Frontal cortex (tissue), 4 donors: ENCODE measurements around the gene RAB30. TPM values are rescaled to one million over a fixed set of nuclear protein-coding genes. Genes with fewer than 3 reads are reported as not detected.
"Not testable (repeated sequence)": the region's sequence is repeated elsewhere in the genome, so short reads cannot be mapped to it uniquely, and the experiment has no call there.

Source experiments
- DNase-seq, 2 donors: peaks; one replicate each; pipeline ENCODE4 v3.0.0; 2012; ENCODE audit warnings: low spot score in 2 of 2
- FAIRE-seq: peaks from 2 replicates; lab custom pipeline; 2012; peaks lifted over from hg19 to GRCh38; lab: Jason Lieb, UNC
- total RNA-seq: library from RNA; depleted of rRNA; stranded (reverse); fragments of >200 nt; gene quantifications from one replicate; pipeline ENCODE4 v1.2.3, GENCODE V29; 2014
- donor health status: control.
- donor health status: control.
- donor health status: control.

The RAB30 gene
- total RNA-seq, 1 donor from 2014 or later, result 41.2 TPM

DNA sequence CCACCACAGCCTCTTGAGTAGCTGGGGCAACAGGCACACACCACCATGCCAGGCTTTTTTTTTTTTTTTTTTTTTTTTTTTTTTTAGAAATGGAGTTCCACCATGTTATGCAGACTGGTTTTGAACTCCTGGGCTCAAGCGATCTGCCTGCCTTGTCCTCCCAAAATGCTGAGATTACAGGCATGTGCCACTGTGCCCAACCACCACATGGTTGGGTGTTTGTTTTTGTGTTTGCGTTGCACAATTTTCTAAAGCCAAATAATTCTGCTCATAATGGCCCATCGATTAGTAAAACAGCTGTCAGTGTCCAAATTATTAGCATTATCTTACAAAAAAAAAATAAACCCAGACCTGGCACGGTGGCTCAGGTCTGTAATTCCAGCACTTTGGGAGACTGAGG, 104.3 kb downstream of the RAB30 start:
- FAIRE-seq, result no peak
- DNase-seq, result no peak

DNA sequence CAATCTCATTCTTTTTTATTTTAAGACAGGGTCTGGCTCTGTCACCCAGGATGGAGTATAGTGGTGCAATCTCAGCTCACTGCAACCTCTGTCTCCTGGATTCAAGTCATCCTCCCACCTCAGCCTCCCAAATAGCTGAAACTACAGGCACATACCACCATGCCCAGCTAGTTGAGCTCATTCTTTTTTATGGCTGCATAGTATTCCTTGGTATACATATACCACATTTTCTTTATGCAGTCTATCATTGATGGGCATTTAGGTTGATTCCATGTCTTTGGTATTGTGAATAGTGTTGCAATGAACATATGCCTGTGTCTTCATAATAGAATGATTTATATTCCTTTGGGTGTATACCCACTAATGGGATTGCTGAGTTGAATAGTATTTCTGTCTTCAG, 109.7 kb downstream of the RAB30 start:
- not testable (repeated sequence) for FAIRE-seq

DNA sequence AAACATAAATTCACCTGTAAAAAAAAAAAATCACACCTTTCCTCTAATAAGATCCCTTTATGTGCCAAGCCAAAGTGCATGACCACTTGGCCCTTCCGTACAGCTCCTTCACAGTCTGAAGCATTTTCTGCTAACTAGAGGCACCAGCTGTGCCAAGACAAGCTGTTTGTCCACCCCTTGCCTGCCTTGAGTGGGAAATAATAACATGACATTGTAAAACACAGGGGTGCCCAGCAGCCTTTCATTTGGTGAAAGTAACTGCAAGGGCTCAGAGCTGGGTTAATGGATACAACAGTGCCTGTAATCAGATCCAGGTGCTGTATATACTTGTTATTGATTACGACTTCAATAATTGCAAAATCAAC, 110.9 kb downstream of the RAB30 start:
- DNase-seq (no peak), FAIRE-seq (no peak)

More for the DNA sequence above, 109.7 kb downstream of the RAB30 start:
- not testable (repeated sequence) for DNase-seq

DNA sequence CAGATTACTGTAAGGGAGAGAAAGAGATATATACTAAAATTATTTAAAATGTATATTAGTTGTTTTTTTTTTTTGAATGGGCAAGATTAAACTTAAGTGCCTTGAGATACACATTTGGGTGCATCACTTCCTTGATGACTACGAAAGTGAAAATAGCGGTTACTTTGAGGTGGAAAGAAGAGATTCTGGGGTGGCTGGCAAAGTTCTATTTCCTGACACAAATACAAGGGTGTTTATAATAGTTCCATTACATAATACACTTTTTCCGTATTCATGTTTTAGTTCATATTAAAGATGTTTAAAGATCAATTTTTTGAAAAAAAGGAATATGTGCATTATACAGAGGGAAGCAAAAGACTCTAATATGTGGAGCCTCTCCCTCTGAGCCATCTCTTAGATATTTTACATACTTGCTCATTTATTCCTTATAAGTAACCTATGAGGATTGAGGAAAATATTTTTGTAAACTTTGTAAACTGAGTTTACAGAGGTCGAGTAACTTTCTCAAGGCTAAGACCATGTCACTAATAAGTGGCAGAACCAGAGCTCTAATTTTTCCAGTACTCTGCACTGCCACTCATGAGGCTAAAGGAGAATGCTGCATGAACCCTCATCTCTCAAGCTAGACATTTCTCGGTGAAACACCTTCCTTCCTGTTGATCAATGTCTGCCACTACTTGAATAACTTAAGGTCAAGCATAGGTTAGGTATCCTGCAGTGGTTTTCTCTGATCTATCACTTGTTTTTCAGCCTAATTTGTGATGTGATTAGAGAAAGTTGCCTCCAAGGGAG, 111.5 kb downstream of the RAB30 start:
- FAIRE-seq (no peak), DNase-seq (no peak)

DNA sequence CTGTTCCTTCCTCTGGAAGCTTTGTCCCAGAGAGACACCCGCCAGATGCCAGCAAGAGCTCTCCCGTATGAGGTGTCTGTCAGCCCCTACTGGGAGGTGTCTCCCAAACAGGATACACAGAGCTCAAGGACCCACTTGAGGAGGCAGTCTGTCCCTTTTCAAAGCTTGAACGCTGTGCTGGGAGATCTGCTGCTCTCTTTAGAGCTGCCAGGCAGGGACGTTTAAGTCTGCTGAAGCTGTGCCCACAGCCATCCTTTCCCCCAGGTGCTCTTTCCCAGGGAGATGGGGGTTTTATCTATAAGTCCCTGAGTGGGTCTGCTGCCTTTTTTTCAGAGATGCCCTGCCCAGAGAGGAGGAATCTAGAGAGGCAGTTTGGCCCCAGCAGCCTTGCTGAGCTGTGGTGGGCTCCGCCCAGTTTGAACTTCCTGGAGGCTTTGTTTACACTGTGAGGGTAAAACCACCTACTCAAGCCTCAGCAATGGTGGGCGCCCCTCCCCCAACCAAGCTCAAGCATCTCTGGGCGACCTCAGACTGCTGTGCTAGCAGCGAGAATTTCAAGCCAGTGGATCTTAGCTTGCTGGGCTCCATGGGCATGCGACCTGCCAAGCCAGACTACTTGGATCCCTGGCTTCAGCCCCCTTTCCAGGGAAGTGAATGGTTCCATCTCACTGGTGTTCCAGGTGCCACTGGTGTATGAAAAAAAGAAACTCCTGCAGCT, 115.8 kb downstream of the RAB30 start:
- FAIRE-seq, DNase-seq: not testable (repeated sequence)

DNA sequence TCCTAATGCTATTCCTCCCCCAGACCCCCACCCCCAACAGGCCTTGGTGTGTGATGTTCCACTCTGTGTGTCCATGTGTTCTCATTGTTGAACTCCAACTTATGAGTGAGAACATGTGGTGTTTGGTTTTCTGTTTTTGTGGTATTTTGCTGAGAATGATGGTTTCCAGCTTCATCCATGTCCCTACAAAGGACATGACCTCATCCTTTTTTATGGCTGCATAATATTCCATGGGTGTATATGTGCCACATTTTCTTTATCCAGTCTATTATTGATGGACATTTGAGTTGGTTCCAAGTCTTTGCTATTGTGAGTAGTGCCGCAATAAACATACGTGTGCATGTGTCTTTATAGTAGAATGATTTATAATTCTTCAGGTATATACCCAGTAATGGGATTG, 121.2 kb downstream of the RAB30 start:
- not testable (repeated sequence) for FAIRE-seq, DNase-seq

DNA sequence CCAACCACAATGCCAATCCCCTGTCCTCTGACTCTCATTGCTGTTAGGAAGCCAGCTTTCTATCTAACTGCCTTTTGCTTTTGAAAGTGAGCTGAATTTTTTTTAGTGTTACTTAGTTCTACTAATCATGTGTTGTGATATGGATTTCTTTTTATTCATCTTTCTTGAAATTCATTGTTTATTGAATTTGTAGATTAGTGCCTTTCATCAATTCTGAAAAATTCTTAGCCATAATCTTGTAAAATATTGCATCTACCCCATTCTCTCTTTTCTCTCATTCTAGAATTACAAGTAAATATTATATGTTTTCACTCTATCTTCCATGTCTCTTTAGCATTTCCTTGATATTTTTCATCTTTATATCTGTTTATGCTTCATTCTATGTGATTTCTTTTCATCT, 122.3 kb downstream of the RAB30 start:
- DNase-seq, result no peak
- FAIRE-seq, result no peak

DNA sequence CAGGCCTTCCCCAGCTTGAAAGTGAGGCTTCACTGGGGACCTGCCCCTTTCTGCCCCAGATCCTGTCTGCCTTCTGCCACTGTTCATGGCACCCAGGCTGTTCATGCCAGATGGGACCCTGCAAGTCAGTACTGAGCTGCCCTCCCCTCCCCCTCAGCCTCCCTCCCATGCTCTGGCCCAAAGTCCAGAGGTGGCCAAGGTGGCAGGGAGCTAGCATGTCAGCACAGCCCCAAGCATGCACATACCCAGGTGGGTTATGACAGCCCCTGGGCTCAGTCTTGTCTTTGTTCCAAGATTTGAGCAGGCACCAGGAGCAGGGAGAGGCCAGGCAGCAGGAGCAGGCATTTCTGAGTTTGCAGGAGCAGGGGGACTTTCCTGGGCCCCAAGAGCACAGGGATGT, 126.0 kb downstream of the RAB30 start:
- no peak for DNase-seq
- FAIRE-seq, result no peak

DNA sequence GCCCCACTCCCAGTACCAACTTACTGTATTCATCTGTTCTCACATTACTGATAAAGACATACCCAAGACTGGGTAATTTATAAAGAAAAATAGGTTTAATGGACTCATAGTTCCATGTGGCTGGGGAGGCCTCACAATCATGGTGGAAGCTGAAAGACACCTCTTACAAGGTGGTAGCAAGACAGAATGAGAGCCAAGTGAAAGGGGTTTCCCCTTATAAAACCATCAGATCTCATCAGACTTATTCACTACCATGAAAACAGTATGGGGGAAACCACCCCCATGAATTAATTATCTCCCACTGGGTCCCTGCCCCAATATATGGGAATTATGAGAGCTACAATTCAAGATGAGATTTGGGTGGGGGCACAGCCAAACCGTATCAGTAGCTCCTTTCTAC, 126.7 kb downstream of the RAB30 start:
- FAIRE-seq, DNase-seq: not testable (repeated sequence)

DNA sequence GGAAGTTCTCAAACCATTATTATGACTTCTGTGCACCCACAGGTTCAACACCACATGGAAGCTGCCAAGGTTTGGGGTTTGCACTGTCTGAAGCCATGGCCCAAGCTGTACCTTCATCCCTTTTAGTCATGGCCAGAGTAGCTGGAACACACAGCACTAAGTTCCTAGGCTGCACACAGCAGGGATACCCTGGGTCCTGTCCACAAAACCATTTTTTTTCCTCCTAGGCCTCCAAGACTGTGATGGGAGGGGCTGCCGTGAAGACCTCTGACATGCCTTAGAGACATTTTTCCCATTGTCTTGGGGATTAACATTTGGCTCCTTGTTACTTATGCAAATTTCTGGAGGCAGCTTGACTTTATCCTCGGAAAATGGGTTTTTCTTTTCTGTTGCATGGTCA, 127.5 kb downstream of the RAB30 start:
- DNase-seq (no peak), FAIRE-seq (no peak)

DNA sequence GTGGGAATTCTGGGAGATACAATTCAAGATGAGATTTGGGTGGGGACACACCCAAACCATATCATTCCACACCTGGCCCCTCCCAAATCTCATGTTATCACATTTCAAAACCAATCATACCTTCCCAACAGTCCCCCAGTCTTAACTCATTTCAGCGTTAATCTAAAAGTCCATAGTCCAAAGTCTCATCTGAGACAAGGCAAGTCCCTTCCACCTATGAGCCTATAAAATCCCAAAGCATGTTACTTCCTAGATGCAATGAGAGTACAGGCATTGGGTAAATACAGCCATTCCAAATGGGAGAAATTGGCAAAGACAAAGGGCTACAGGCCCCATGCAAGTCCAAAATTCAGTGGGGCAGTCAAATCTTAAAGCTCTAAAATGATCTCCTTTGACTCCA, 128.3 kb downstream of the RAB30 start:
- not testable (repeated sequence) for DNase-seq, FAIRE-seq

DNA sequence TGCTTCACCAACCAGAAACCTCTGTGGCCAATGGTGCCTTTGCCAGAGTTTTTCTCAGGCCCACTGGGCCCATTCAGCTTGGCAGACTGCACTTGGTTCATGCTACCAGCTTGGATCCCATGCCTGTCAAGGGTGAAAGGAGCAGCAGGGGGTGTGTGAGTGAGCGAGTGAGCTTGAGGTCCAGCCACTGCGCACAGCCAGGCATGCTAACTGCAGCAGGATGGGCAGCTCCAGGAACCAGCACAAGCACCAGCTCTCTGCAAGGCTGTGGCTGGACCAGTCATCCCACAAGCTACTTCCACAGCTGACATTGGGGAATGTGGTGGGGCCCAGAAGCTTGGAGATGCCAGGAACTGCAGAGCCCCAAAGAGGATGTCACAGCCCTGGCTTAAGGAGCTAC, 129.3 kb downstream of the RAB30 start:
- FAIRE-seq (no peak), DNase-seq (no peak)

DNA sequence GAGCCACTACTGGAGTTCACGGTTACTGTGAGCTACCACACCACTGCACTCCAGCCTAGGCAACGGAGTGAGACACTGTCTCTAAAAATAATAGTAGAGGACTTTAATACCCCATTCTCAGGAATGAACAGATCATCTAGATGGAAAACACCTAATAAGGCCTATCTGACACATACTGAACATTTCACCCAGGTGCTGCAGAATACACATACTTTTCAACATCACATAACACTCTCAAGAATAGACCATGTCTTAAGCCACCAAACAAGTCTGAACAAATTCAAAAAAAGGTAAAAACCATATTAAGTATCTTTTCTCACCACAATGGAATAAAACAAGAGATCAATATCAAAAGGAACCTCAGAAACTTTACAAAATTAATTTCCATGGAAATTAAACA, 132.2 kb downstream of the RAB30 start:
- FAIRE-seq (no peak), DNase-seq (no peak)

DNA sequence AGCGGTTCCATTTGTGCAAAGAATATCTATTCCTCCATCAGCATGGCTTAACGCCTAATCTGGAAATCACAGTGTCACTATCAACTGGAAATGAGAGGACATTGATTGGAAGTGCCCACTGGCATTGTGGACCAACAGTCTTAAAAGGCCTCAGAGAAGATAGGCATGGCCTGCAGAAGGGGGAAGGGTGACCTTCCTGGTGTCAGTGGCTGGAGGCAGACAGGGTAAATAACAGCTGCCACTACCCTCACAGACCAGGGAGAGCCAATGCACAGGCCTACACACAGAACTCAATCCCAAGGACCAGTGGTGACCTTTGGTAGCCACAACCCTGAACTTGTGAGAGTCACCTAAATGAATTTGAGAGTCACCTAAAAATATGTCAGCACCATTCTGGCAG, 134.1 kb downstream of the RAB30 start:
- FAIRE-seq (no peak), DNase-seq (no peak)

DNA sequence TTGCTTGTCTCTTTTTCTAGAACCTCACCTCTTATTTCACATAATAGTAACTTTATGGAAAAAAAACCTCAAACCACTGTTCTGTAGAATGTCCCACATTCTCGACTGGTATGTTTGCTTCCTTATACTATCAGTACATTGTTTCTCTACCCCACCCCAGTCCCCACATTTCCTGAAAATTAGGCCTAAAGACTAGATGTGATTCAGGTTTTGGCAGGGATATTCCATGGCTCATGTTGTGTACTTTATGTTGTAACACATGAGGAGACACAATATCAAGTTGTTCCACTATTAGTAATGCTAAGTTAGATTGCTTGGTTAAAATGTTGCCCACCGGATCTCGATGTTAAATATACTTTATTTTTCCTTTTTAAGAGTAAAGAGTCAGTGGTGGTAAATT, 135.4 kb downstream of the RAB30 start:
- DNase-seq (no peak), FAIRE-seq (no peak)

DNA sequence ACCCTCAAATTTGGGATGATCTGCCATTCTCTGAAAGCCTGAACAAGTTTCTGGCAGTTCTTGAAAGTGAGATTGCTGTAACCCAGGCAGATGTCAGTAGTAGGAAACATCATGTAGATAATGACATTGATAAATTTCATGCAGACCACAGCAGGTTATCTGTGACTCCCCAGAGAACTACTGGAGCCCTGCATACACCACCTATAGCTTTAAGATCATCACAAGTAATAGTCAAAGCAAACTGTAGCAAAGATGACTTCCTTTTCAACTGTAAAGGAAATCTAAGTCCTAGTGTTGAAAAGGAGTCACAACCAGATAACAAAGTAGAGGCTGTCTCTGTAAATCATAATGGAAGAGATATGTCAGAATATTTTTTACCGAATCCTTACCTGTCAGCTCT, 139.1 kb downstream of the RAB30 start:
- no peak for FAIRE-seq

DNA sequence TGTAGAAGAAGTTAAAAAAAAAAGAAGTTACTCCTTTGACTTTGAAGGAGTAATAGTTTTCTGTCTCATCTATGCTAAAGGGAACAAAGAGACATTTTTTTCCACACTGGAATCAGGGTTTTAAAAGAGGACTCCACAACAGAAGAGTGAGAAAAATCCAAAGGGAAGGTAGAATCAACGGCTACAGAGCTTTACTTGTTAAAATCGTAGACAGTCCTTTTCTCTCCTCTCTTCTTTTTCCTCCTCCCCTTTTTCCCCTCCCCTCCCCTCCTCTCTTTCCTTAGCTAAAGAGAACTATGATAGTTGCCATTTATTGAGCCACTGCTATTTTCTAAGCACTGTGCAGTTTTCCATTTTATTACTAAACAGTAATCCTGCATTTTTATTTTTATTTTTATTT, 141.0 kb downstream of the RAB30 start:
- FAIRE-seq (no peak), DNase-seq (no peak)

More for the DNA sequence above, 139.1 kb downstream of the RAB30 start:
- no peak for DNase-seq

DNA sequence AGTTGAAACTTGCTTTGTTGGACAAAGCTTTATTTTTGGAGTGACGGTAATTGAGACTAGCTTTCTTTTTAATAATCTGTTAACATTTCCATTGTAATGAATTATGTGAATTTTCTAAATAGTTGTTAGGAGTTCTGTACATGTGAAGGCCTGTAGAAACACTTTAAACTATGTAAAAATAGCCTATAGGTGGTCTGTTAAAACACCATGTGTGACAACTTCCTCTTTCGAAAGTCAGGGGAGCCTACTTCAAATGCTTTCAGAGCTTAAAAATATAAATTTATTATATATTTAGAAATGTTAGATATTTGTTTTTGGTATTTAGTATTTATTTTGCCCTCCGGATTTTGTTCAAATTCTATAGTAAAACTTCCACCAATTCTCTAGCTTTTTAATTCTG, 141.5 kb downstream of the RAB30 start:
- FAIRE-seq (no peak), DNase-seq (no peak)

DNA sequence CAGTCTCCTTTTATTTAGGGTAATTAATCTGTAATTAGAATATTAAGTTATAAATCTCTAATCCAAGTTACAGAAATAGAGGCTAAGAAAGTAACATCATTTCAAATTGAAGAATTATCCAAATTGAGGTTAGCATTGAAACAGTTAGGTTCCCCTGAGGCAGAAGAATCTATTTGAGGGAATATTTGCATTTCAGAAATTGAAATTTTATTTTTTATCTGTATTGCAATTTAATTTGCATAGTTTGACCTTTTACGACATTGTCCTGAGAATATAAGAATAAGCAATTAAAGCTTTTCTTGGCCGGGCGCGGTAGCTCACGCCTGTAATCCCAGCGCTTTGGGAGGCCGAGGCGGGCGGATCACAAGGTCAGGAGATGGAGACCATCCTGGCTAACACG, 142.6 kb downstream of the RAB30 start:
- FAIRE-seq (no peak), DNase-seq (no peak)

DNA sequence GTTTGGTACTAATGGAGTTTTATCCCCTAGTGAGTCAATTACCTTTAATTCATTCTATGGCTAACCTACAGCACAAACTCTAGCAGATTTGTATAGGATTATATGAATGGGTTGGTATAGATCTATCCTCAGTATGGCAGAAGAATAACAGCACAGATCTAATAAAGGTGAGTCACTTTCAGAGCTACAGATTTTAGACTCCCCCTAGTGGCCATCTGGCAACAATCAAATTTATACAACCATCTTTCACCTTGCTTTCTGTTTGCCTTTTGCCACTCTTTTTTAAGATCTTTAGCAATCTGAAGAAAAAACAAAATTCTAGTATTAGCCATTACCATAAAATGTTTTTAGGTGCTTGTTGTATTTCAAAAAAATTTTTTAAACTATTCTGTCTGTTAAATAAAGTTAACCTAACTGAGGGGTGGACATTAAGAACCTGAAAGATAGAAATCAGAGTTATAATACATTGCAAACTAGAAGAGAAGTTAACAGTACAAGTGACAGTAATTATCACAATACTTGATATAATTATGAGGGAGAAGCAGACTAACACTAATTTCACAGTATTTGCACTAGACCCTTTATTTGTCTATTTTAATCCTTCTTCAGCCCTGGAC, 144.3 kb downstream of the RAB30 start:
- peak; percentile 84 for FAIRE-seq
- peak; percentile 13 to 45 for DNase-seq
